H1 (cell line): ENCODE measurements around the gene OVCH2. TPM values are rescaled to one million over a fixed set of nuclear protein-coding genes. Genes with fewer than 3 reads are reported as not detected.

Source experiments
- CTCF ChIA-PET: fragments of 300-600 bp; sonication (Branson Sonifier 250); formaldehyde crosslinking; loops from one replicate; lab custom pipeline; 2021; ENCODE audit not compliant: partially characterized antibody; lab: Charles Lee
- POLR2A ChIA-PET: fragments of 300-600 bp; sonication (Branson Sonifier 250); formaldehyde crosslinking; loops from one replicate; lab custom pipeline; 2021; ENCODE audit warnings: inconsistent platforms; ENCODE audit not compliant: partially characterized antibody; lab: Charles Lee
- DNase-seq, 2 experiments: peaks; one replicate each; pipeline versions ENCODE4 v3.0.0 to v3.0.0-alpha.2; 2010 to 2022; ENCODE audit warnings: low spot score in 2 of 2, low read depth in 1 of 2, mixed read lengths in 1 of 2
- FAIRE-seq: peaks from 2 replicates; lab custom pipeline; 2011; peaks lifted over from hg19 to GRCh38; lab: Jason Lieb, UNC
- H2AFZ ChIP-seq: 2 replicates; pipeline ENCODE4 v1.8.1; 2012; ENCODE audit warnings: low read length, inconsistent platforms
- H2AK5ac ChIP-seq: 2 replicates; pipeline ENCODE4 v1.6.1; 2013; ENCODE audit warnings: low read depth, low read length
- H2BK120ac ChIP-seq: replicated peaks from 2 replicates; pipeline ENCODE3; 2013; ENCODE audit warnings: low read depth, low read length, inconsistent platforms
- H2BK12ac ChIP-seq: 2 replicates; pipeline ENCODE4 v1.6.1; 2013; ENCODE audit warnings: low read depth, low read length
- H2BK15ac ChIP-seq: 2 replicates; pipeline ENCODE4 v1.6.1; 2013; ENCODE audit warnings: low read length
- H2BK20ac ChIP-seq: 2 replicates; pipeline ENCODE4 v1.6.1; 2013; ENCODE audit warnings: low read length
- H2BK5ac ChIP-seq: 2 replicates; pipeline ENCODE4 v1.6.1; 2013; ENCODE audit warnings: low read depth, low read length
- H3K14ac ChIP-seq: 2 replicates; pipeline ENCODE4 v1.6.1; 2013; ENCODE audit warnings: inconsistent platforms; ENCODE audit not compliant: insufficient read length
- H3K18ac ChIP-seq: 2 replicates; pipeline ENCODE4 v1.6.1; 2013; ENCODE audit warnings: low read length; ENCODE audit errors: extremely low read depth
- H3K23ac ChIP-seq: 2 replicates; pipeline ENCODE4 v1.6.1; 2013; ENCODE audit warnings: inconsistent platforms; ENCODE audit not compliant: insufficient read length
- H3K23me2 ChIP-seq: 2 replicates; pipeline ENCODE4 v1.6.1; 2013; ENCODE audit warnings: low read depth, low read length
- H3K27ac ChIP-seq: 2 replicates; pipeline ENCODE4 v1.6.1; 2011; ENCODE audit warnings: low read depth, low read length, inconsistent platforms
- H3K27me3 ChIP-seq, 4 experiments: replicated peaks in 1 of 4; 1 replicate in 1 of 4; 2 replicates in 3 of 4; pipeline versions ENCODE4 v1.6.1 to v1.8.1; 2011 to 2013; ENCODE audit warnings: low read length in 3 of 4, mild to moderate bottlenecking in 3 of 4, inconsistent platforms in 2 of 4, mixed read lengths in 2 of 4, moderate library complexity in 1 of 4; ENCODE audit not compliant: control insufficient read depth in 3 of 4, insufficient read depth in 3 of 4; ENCODE audit errors: extremely low read depth in 1 of 4
- H3K36me3 ChIP-seq, 4 experiments: 2 replicates each; pipeline versions ENCODE4 v1.6.1 to v1.8.1; 2011 to 2013; ENCODE audit warnings: mild to moderate bottlenecking in 4 of 4, low read length in 3 of 4, moderate library complexity in 2 of 4, control low read depth in 1 of 4, inconsistent platforms in 1 of 4; ENCODE audit not compliant: insufficient read depth in 4 of 4, control insufficient read depth in 2 of 4
- H3K4ac ChIP-seq: replicated peaks from 2 replicates; pipeline ENCODE3; 2013; ENCODE audit warnings: low read length, low read depth, mixed read lengths, inconsistent platforms; ENCODE audit not compliant: insufficient read length
- H3K4me1 ChIP-seq, 4 experiments: replicated peaks in 1 of 4; 1 replicate in 1 of 4; 2 replicates in 3 of 4; pipeline versions ENCODE4 v1.6.1 to v1.8.1; 2011 to 2013; ENCODE audit warnings: low read length in 3 of 4, inconsistent platforms in 2 of 4, mixed read lengths in 1 of 4; ENCODE audit not compliant: insufficient read depth in 4 of 4, control insufficient read depth in 3 of 4
- H3K4me2 ChIP-seq, 2 experiments: 2 replicates each; pipeline versions ENCODE4 v1.6.1 to v1.8.1; 2011 to 2013; ENCODE audit warnings: low read depth in 2 of 2, low read length in 2 of 2, control low read depth in 1 of 2, inconsistent platforms in 1 of 2, mild to moderate bottlenecking in 1 of 2; ENCODE audit not compliant: insufficient read depth in 1 of 2
- H3K4me3 ChIP-seq, 4 experiments: fragments of 200-600, 300-600 bp in 1 of 4; sonication (generic), shearing (Covaris generic), sonication (Bioruptor Twin) in 1 of 4; 2 replicates each; pipeline versions ENCODE4 v1.5.1 to v1.8.1; 2011 to 2016; ENCODE audit warnings: low read length in 4 of 4, low read depth in 3 of 4, control low read depth in 2 of 4, inconsistent platforms in 2 of 4, mild to moderate bottlenecking in 2 of 4, mixed read lengths in 1 of 4, moderate library complexity in 1 of 4; ENCODE audit not compliant: insufficient read depth in 2 of 4; ENCODE audit errors: extremely low read depth in 1 of 4
- H3K56ac ChIP-seq: replicated peaks from 2 replicates; pipeline ENCODE3; 2013; ENCODE audit warnings: low read depth, mild to moderate bottlenecking, mixed read lengths, low read length, inconsistent platforms; ENCODE audit not compliant: insufficient read length
- H3K79me1 ChIP-seq: 2 replicates; pipeline ENCODE4 v1.6.1; 2013; ENCODE audit warnings: low read depth, low read length, control low read depth
- H3K79me2 ChIP-seq, 2 experiments: 2 replicates each; pipeline versions ENCODE4 v1.6.1 to v1.8.1; 2012 to 2013; ENCODE audit warnings: low read length in 2 of 2, mild to moderate bottlenecking in 2 of 2, inconsistent platforms in 1 of 2; ENCODE audit not compliant: insufficient read depth in 2 of 2, control insufficient read depth in 1 of 2
- H3K9ac ChIP-seq, 4 experiments: replicated peaks in 1 of 4; 1 replicate in 1 of 4; 2 replicates in 3 of 4; pipeline versions ENCODE4 v1.6.1 to v1.8.1; 2011 to 2013; ENCODE audit warnings: low read depth in 3 of 4, low read length in 3 of 4, control low read depth in 2 of 4, mild to moderate bottlenecking in 2 of 4, moderate library complexity in 2 of 4, inconsistent platforms in 1 of 4; ENCODE audit errors: extremely low read depth in 1 of 4
- H3K9me3 ChIP-seq, 2 experiments: 2 replicates each; pipeline versions ENCODE4 v1.6.1 to v1.8.1; 2012 to 2013; ENCODE audit warnings: mild to moderate bottlenecking in 2 of 2, moderate library complexity in 2 of 2, control low read depth in 1 of 2, inconsistent platforms in 1 of 2, low read depth in 1 of 2, low read length in 1 of 2, mixed read lengths in 1 of 2; ENCODE audit not compliant: insufficient read depth in 2 of 2
- H4K20me1 ChIP-seq, 2 experiments: replicated peaks in 1 of 2; 2 replicates each; pipeline versions ENCODE3 to v1.8.1; 2011 to 2013; ENCODE audit warnings: inconsistent platforms in 2 of 2, low read length in 2 of 2, mild to moderate bottlenecking in 1 of 2; ENCODE audit not compliant: insufficient read depth in 2 of 2, control insufficient read depth in 1 of 2
- H4K5ac ChIP-seq: 2 replicates; pipeline ENCODE4 v1.6.1; 2013; ENCODE audit warnings: low read length, low read depth, mixed read lengths, inconsistent platforms; ENCODE audit not compliant: insufficient read length
- H4K8ac ChIP-seq: 2 replicates; pipeline ENCODE4 v1.8.0; 2013; ENCODE audit warnings: mild to moderate bottlenecking, moderate library complexity, low read length, inconsistent platforms; ENCODE audit not compliant: insufficient read depth; ENCODE audit errors: extremely low read depth
- H4K91ac ChIP-seq: replicated peaks from 2 replicates; pipeline ENCODE3; 2013; ENCODE audit warnings: low read length, mixed read lengths, inconsistent platforms; ENCODE audit not compliant: insufficient read length
- ASH2L ChIP-seq: fragments of 200-600, 300-600 bp; sonication (generic); IDR thresholded peaks from one replicate; pipeline ENCODE4 v1.7.1; 2017; ENCODE audit warnings: low read length
- ATF3 ChIP-seq: IDR thresholded peaks from 2 replicates; pipeline ENCODE4 v1.6.1; 2011; ENCODE audit warnings: low read depth, mild to moderate bottlenecking, low read length; ENCODE audit not compliant: insufficient read depth
- CBX8 ChIP-seq: fragments of 300-800, 300-1000 bp; sonication (generic); IDR thresholded peaks from 2 replicates; pipeline ENCODE4 v1.7.1; 2016; ENCODE audit warnings: low read depth, low read length, borderline replicate concordance
- CEBPB ChIP-seq: IDR thresholded peaks from 2 replicates; pipeline ENCODE4 v1.6.1; 2012; ENCODE audit warnings: low read depth, low read length
- JUND ChIP-seq: IDR thresholded peaks from 2 replicates; pipeline ENCODE4 v1.6.1; 2011; ENCODE audit warnings: mild to moderate bottlenecking, improper control_type of control experiment, low read length
- MAX ChIP-seq: IDR thresholded peaks from 2 replicates; pipeline ENCODE4 v1.6.1; 2012; ENCODE audit warnings: inconsistent platforms
- POLR2AphosphoS5 ChIP-seq: IDR thresholded peaks from 2 replicates; pipeline ENCODE4 v1.6.1; 2011; ENCODE audit warnings: low read depth, low read length
- RFX5 ChIP-seq: IDR thresholded peaks from 2 replicates; pipeline ENCODE4 v1.6.1; 2011; ENCODE audit warnings: low read depth, low read length, improper control_type of control experiment, borderline replicate concordance
- RNF2 ChIP-seq: fragments of 200-900, 300-1000 bp; sonication (generic); IDR thresholded peaks from 2 replicates; pipeline ENCODE4 v1.7.1; 2016; ENCODE audit warnings: borderline replicate concordance, low read depth, mild to moderate bottlenecking, antibody characterized with exemption, low read length; ENCODE audit not compliant: poor library complexity, severe bottlenecking; ENCODE audit errors: missing control alignments
- SIRT6 ChIP-seq: IDR thresholded peaks from one replicate; pipeline ENCODE4 v1.7.1; 2012; ENCODE audit warnings: low read length, inconsistent platforms
- SP4 ChIP-seq: IDR thresholded peaks from 2 replicates; pipeline ENCODE4 v1.6.1; 2012; ENCODE audit warnings: low read length, inconsistent platforms
- SUZ12 ChIP-seq: fragments of 200-600 bp; sonication (generic); IDR thresholded peaks from 2 replicates; pipeline ENCODE4 v1.6.1; 2012; ENCODE audit warnings: mild to moderate bottlenecking, inconsistent platforms, low read length, moderate library complexity, mixed read lengths
- TBP ChIP-seq: IDR thresholded peaks from 2 replicates; pipeline ENCODE4 v1.6.1; 2011; ENCODE audit warnings: low read depth, low read length, improper control_type of control experiment
- WGBS, 2 experiments: shearing (Covaris generic) in 1 of 2; methylation state at CpG; one replicate each; pipeline versions ENCODE4 v1.1.6 to v1.1.7; 2013 to 2015; ENCODE audit warnings: low lambda C conversion rate in 2 of 2, mixed read lengths in 2 of 2, inconsistent platforms in 1 of 2, low coverage in 1 of 2, missing lambda C conversion rate in 1 of 2; ENCODE audit not compliant: insufficient replicate concordance in 2 of 2, insufficient coverage in 1 of 2, insufficient read length in 1 of 2; ENCODE audit errors: extremely low coverage in 1 of 2, missing lambda C conversion rate in 1 of 2; 5-methylcytosine and 5-hydroxymethylcytosine counted together
- polyA plus RNA-seq, 7 experiments: library from polyadenylated mRNA; depleted of rRNA in 3 of 7; stranded (reverse) in 5 of 7; unstranded in 2 of 7; fragments of >200 nt in 5 of 7; fragments of 200-250 nt in 2 of 7; gene quantifications; 1 replicate in 5 of 7; 2 replicates in 1 of 7; 4 replicates in 1 of 7; pipeline versions ENCODE4 v1.2.1 to v1.2.3, GENCODE V29; 2011 to 2013; ENCODE audit warnings: missing spikeins in 2 of 7, mixed read lengths in 2 of 7
- total RNA-seq: library from RNA; stranded (reverse); fragmentation: NEBNext Ultra II Directional; extraction: Animal tissue kit (Norgen Biotek cat#: 25700); gene quantifications from 2 replicates; pipeline ENCODE4 v1.2.1, GENCODE V29; 2021

OVCH2 gene
- total and polyA plus RNA-seq, 2 of the 8 experiments (the other 6 are each of a cell fraction or from before 2014, with no cell fraction given): 0.03 to 1.1 TPM

GRCh38 chr11:7714786-7715185 is 8.5 kb upstream of the OVCH2 start:
- Histone ChIP-seq H3K14ac (no peak overlapping the region), H3K79me2 (no peaks in the 10 kb centered on the region), H2AK5ac (no peak overlapping the region), H3K4me2 (no peak overlapping the region), H3K18ac (no peak overlapping the region), H3K9me3 (no peaks in the 10 kb centered on the region), H2AFZ (no peak overlapping the region), H3K4ac (no peak overlapping the region), H2BK120ac (no peak overlapping the region), H3K4me1 (no peaks in the 10 kb centered on the region), H2BK5ac (no peak overlapping the region), H3K23ac (no peak overlapping the region), H3K27me3 (no peaks in the 10 kb centered on the region), H4K20me1 (no peaks in the 10 kb centered on the region), H3K23me2 (no peaks in the 10 kb centered on the region; the same call in 1 of the 2 replicates), H2BK12ac (no peak overlapping the region), H3K4me3 (no peak overlapping the region), H3K36me3 (no peaks in the 10 kb centered on the region), H4K91ac (no peak overlapping the region), H2BK15ac (no peak overlapping the region), H3K27ac (no peak overlapping the region), H2BK20ac (no peak overlapping the region), H3K56ac (no peak overlapping the region), H4K8ac (no peak overlapping the region), H3K9ac (no peak overlapping the region), H3K79me1 (no peaks in the 10 kb centered on the region), H4K5ac (no peak overlapping the region)
- POLR2A ChIA-PET: no interaction called here
- CTCF ChIA-PET: no interaction called here
- no peak for DNase-seq
- WGBS, 2 experiments: 84% methylated on average over 3 of the region's 3 CpGs; no CpG with 5 or more reads in 1 of the 2 experiments
- no peak for FAIRE-seq
- TF ChIP-seq CEBPB: no peak
- no peak for TF ChIP-seq JUND
- no peak for TF ChIP-seq CBX8
- TF ChIP-seq SIRT6: no peak
- no peak for TF ChIP-seq SP4
- TF ChIP-seq ASH2L: no peak
- no peak for TF ChIP-seq ATF3
- no peak for TF ChIP-seq POLR2AphosphoS5
- TF ChIP-seq MAX: no peak
- TF ChIP-seq RFX5: no peak
- no peak for TF ChIP-seq TBP
- TF ChIP-seq RNF2: no peak
- no peak for TF ChIP-seq SUZ12
